ENCODE data around the gene PARP15.

The PARP15 gene

DNA sequence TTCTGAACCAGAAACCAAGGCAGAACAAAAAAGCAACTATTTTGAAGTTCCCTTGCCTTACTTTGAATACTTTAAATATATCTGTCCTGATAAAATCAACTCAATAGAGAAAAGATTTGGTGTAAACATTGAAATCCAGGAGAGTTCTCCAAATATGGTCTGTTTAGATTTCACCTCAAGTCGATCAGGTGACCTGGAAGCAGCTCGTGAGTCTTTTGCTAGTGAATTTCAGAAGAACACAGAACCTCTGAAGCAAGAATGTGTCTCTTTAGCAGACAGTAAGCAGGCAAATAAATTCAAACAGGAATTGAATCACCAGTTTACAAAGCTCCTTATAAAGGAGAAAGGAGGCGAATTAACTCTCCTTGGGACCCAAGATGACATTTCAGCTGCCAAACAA, 8.7 kb upstream of the PARP15 start:
- no peak for ATAC-seq (ENCODE audit: insufficient read depth, low read depth)
- H2AFZ ChIP-seq (ENCODE audit: low read depth, low read length): no peak overlapping the region
- H3K4me1 ChIP-seq (ENCODE audit: insufficient read depth, low read length): peaks cover 26% of the 10 kb centered on the region
- no peak for TF ChIP-seq EZH2 (IDR thresholded peaks at IDR 0.05; ENCODE audit: borderline replicate concordance, low read depth, low read length, severe bottlenecking)
- no peak for DNase-seq
- no peak overlapping the region for H3K4me3 ChIP-seq (ENCODE audit: low read depth in 1 of 2, low read length in 2 of 2)
- H3K79me2 ChIP-seq (ENCODE audit: insufficient read depth, low read length): peaks cover 35% of the 10 kb centered on the region
- H3K36me3 ChIP-seq (ENCODE audit: insufficient read depth, low read length): peaks cover 75% of the 10 kb centered on the region
- H4K20me1 ChIP-seq (ENCODE audit: insufficient read depth, low read length): no peaks in the 10 kb centered on the region
- no peak overlapping the region for H3K4me2 ChIP-seq (ENCODE audit: insufficient read depth, low read length)
- H3K9me3 ChIP-seq (ENCODE audit: insufficient read depth, low read length, severe bottlenecking): no peaks in the 10 kb centered on the region
- no peak overlapping the region for H3K27ac ChIP-seq (ENCODE audit: low read length)
- H3K27me3 ChIP-seq (ENCODE audit: insufficient read depth, low read length, poor library complexity): no peaks in the 10 kb centered on the region
- H3K9ac ChIP-seq (ENCODE audit: low read depth, low read length): no peak overlapping the region

DNA sequence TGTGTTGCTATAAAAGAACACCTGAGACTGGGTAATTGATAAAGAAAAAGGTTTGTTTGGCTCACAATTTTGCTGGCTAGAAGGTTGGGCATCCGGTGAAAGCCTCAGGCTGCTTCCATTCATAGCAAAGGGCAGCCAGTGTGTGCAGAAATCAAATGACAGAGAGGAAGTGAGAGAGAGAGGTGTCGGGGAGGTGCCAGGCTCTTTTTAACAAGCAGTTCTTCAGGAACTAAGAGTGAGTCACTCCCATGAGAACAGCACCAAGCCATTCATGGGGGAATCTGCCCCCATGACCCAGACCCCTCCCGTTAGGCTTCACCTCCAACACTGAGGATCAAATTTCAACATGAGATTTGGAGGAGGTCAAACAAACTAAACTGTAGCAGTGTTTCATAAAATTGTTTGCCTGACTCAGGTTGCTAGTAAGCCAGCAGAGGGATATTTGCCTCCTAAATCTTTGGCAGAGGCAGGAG, 4.5 kb upstream of the PARP15 start:
- H3K4me3 ChIP-seq (ENCODE audit: low read depth in 1 of 2, low read length in 2 of 2): no peak overlapping the region
- no peak for TF ChIP-seq EZH2 (IDR thresholded peaks at IDR 0.05; ENCODE audit: borderline replicate concordance, low read depth, low read length, severe bottlenecking)
- TF ChIP-seq, protein P1, sequence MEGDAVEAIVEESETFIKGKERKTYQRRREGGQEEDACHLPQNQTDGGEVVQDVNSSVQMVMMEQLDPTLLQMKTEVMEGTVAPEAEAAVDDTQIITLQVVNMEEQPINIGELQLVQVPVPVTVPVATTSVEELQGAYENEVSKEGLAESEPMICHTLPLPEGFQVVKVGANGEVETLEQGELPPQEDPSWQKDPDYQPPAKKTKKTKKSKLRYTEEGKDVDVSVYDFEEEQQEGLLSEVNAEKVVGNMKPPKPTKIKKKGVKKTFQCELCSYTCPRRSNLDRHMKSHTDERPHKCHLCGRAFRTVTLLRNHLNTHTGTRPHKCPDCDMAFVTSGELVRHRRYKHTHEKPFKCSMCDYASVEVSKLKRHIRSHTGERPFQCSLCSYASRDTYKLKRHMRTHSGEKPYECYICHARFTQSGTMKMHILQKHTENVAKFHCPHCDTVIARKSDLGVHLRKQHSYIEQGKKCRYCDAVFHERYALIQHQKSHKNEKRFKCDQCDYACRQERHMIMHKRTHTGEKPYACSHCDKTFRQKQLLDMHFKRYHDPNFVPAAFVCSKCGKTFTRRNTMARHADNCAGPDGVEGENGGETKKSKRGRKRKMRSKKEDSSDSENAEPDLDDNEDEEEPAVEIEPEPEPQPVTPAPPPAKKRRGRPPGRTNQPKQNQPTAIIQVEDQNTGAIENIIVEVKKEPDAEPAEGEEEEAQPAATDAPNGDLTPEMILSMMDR (IDR thresholded peaks at IDR 0.05; ENCODE audit: borderline replicate concordance, extremely low read depth, low read length, poor library complexity, severe bottlenecking): no peak
- no peaks in the 10 kb centered on the region for H4K20me1 ChIP-seq (ENCODE audit: insufficient read depth, low read length)
- H3K4me2 ChIP-seq (ENCODE audit: insufficient read depth, low read length): no peak overlapping the region
- DNase-seq (no peak), ATAC-seq (ENCODE audit: insufficient read depth, low read depth) (no peak)
- H3K36me3 ChIP-seq (ENCODE audit: insufficient read depth, low read length): peaks cover 54% of the 10 kb centered on the region
- H2AFZ ChIP-seq (ENCODE audit: low read depth, low read length): no peak overlapping the region
- H3K9ac ChIP-seq (ENCODE audit: low read depth, low read length): no peak overlapping the region
- H3K4me1 ChIP-seq (ENCODE audit: insufficient read depth, low read length): peaks cover 23% of the 10 kb centered on the region
- H3K27ac ChIP-seq (ENCODE audit: low read length): no peak overlapping the region
- H3K27me3 ChIP-seq (ENCODE audit: insufficient read depth, low read length, poor library complexity): no peaks in the 10 kb centered on the region
- peaks cover 9% of the 10 kb centered on the region for H3K79me2 ChIP-seq (ENCODE audit: insufficient read depth, low read length)
- H3K9me3 ChIP-seq (ENCODE audit: insufficient read depth, low read length, severe bottlenecking): no peaks in the 10 kb centered on the region

DNA sequence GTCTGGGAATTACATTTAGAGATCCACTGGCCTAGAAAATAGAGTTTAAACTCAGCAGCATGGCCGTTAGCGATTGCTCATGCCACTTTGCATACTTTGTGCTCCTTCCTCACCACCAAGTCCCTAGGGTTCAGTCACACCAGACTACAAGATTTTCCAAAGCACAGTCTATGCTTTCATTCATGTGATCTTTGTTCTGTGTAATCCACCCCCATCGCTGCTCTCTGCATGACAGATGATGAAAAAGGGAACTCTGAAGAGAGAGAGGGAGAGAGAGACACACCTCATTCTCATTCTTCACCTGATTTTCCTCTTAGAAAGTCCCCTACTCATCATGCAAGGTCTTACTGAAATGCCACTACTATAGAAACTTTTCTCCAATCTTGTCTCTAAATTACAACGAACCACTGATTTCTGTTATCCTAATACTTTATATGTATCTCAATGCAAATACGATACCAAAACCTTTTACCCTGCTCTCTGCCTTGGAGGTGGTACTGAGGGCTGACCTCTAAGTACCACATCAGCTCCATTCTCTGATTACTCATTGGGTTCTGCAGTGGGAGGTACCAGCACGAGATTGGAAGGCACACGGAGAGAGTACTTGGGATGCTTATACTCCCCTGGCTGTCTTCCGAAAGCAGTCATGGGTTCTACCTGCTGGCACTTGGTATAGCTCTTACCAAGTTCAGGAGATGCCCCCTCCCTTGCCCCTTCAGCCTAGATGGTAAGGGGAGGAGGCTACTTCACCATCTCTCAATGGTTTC, 1.1 kb upstream of the PARP15 start:
- H3K4me1 ChIP-seq (ENCODE audit: insufficient read depth, low read length): peaks cover 32% of the 10 kb centered on the region
- H3K4me2 ChIP-seq (ENCODE audit: insufficient read depth, low read length): peak overlapping the region; percentile 72; the same call in 1 of the 2 replicates

More for the DNA sequence above, 1.1 kb upstream of the PARP15 start:
- TF ChIP-seq, protein P1 (IDR thresholded peaks at IDR 0.05; ENCODE audit: borderline replicate concordance, extremely low read depth, low read length, poor library complexity, severe bottlenecking): no peak
- TF ChIP-seq EZH2 (IDR thresholded peaks at IDR 0.05; ENCODE audit: borderline replicate concordance, low read depth, low read length, severe bottlenecking): no peak
- no peak for ATAC-seq (ENCODE audit: insufficient read depth, low read depth)
- H3K36me3 ChIP-seq (ENCODE audit: insufficient read depth, low read length): peaks cover 25% of the 10 kb centered on the region
- peak overlapping the region; percentile 18; the same call in 1 of the 2 replicates for H2AFZ ChIP-seq (ENCODE audit: low read depth, low read length)
- no peaks in the 10 kb centered on the region for H3K27me3 ChIP-seq (ENCODE audit: insufficient read depth, low read length, poor library complexity)
- no peak for DNase-seq
- H3K79me2 ChIP-seq (ENCODE audit: insufficient read depth, low read length): peaks cover 15% of the 10 kb centered on the region
- H4K20me1 ChIP-seq (ENCODE audit: insufficient read depth, low read length): no peaks in the 10 kb centered on the region
- peak overlapping the region; percentile 38; the same call in 1 of the 2 replicates for H3K27ac ChIP-seq (ENCODE audit: low read length)
- no peak overlapping the region for H3K4me3 ChIP-seq (ENCODE audit: low read depth in 1 of 2, low read length in 2 of 2)
- H3K9ac ChIP-seq (ENCODE audit: low read depth, low read length): no peak overlapping the region
- H3K9me3 ChIP-seq (ENCODE audit: insufficient read depth, low read length, severe bottlenecking): peaks cover 2% of the 10 kb centered on the region

All from DND-41 (cell line).